K562 (cell line): ENCODE results near the gene STK26. TPM values are rescaled to one million over a fixed set of nuclear protein-coding genes. Genes with fewer than 3 reads are reported as not detected.

ENCODE experiments used
- ATAC-seq: fragments of 200-7000 bp; cut with Tn5 transposase; 3 replicates; pipeline ENCODE4 v1.9.1; 2020; ENCODE audit warnings: moderate library complexity
- BruUV-seq: library from RNA; stranded (reverse); fragments of 400-500 nt; replicated peaks from 2 replicates; lab custom pipeline; 2021; lab: Mats Ljungman, UMichigan
- CTCF ChIA-PET: fragments of 300-600 bp; formaldehyde crosslinking; extraction: SDS; loops from one replicate; lab custom pipeline; 2021; ENCODE audit warnings: low intra/inter-chr PET ratio; lab: Yijun Ruan, JAX
- POLR2A ChIA-PET: fragments of 300-600, 350-650 bp; sonication (Branson Sonifier 250); formaldehyde crosslinking; extraction: SDS; loops from one replicate; lab custom pipeline; 2021; ENCODE audit warnings: antibody characterized with exemption, inconsistent platforms; lab: Yijun Ruan, JAX
- DNase-seq, 4 experiments: peaks; one replicate each; pipeline versions ENCODE4 v3.0.0 to v3.0.0-alpha.2; 2011 to 2018; ENCODE audit warnings: low spot score in 3 of 4, mixed read lengths in 3 of 4; ENCODE audit errors: extremely low read depth in 1 of 4
- FAIRE-seq: peaks from 2 replicates; lab custom pipeline; 2011; peaks lifted over from hg19 to GRCh38; lab: Jason Lieb, UNC
- H2AFZ ChIP-seq: 2 replicates; pipeline ENCODE4 v1.6.0; 2011; ENCODE audit warnings: low read depth, low read length, control low read depth, inconsistent platforms
- H3K27ac ChIP-seq: fragments of 200-600 bp; 3 replicates; pipeline ENCODE4 v1.8.0; 2011; ENCODE audit warnings: low read depth, mild to moderate bottlenecking, control low read depth, inconsistent platforms, low read length, moderate library complexity, mixed read lengths; ENCODE audit errors: extremely low read depth
- H3K27me3 ChIP-seq, 2 experiments: fragments of 300-600 bp in 1 of 2; 2 replicates in 1 of 2; 3 replicates in 1 of 2; pipeline versions ENCODE4 v1.6.0 to v1.8.0; 2011; ENCODE audit warnings: inconsistent platforms in 2 of 2, low read length in 2 of 2, mild to moderate bottlenecking in 1 of 2, mixed read lengths in 1 of 2, moderate library complexity in 1 of 2; ENCODE audit not compliant: control insufficient read depth in 2 of 2, insufficient read depth in 2 of 2
- H3K36me3 ChIP-seq: fragments of 300-600 bp; 3 replicates; pipeline ENCODE4 v1.8.0; 2011; ENCODE audit warnings: mild to moderate bottlenecking, low read length, inconsistent platforms; ENCODE audit not compliant: control insufficient read depth, insufficient read depth
- H3K4me1 ChIP-seq, 2 experiments: fragments of 200-600 bp in 1 of 2; replicated peaks in 1 of 2; 2 replicates in 1 of 2; 3 replicates in 1 of 2; pipeline versions ENCODE4 v1.5.1 to v1.8.0; 2011; ENCODE audit warnings: inconsistent platforms in 2 of 2, low read length in 2 of 2, mild to moderate bottlenecking in 1 of 2, mixed read lengths in 1 of 2, moderate library complexity in 1 of 2; ENCODE audit not compliant: control insufficient read depth in 2 of 2, insufficient read depth in 2 of 2
- H3K4me2 ChIP-seq: 2 replicates; pipeline ENCODE4 v1.6.1; 2011; ENCODE audit warnings: low read length, control low read depth, inconsistent platforms, mixed read lengths; ENCODE audit not compliant: insufficient read depth
- H3K4me3 ChIP-seq: fragments of 200-600 bp; sonication (generic), shearing (Covaris generic); 2 replicates; pipeline ENCODE4 v1.5.1; 2016; ENCODE audit warnings: control low read depth, inconsistent platforms
- H3K79me2 ChIP-seq: fragments of 200-600 bp; 3 replicates; pipeline ENCODE4 v1.8.0; 2011; ENCODE audit warnings: low read length, inconsistent platforms; ENCODE audit not compliant: control insufficient read depth, insufficient read depth
- H3K9ac ChIP-seq, 2 experiments: 2 replicates each; pipeline versions ENCODE4 v1.6.0 to v1.6.1; 2011; ENCODE audit warnings: low read depth in 2 of 2, low read length in 2 of 2, control low read depth in 1 of 2, inconsistent platforms in 1 of 2, mild to moderate bottlenecking in 1 of 2, mixed read lengths in 1 of 2; ENCODE audit not compliant: insufficient read depth in 1 of 2
- H3K9me1 ChIP-seq: one replicate; pipeline ENCODE4 v1.6.0; 2011; ENCODE audit warnings: inconsistent platforms, mild to moderate bottlenecking, low read length, moderate library complexity; ENCODE audit not compliant: control insufficient read depth, insufficient read depth
- H3K9me3 ChIP-seq: replicated peaks from 2 replicates; pipeline ENCODE4 v1.5.1; 2011; ENCODE audit warnings: low read depth, low read length, inconsistent platforms; ENCODE audit not compliant: control insufficient read depth, insufficient read depth
- H4K20me1 ChIP-seq: replicated peaks from 2 replicates; pipeline ENCODE4 v1.6.1; 2011; ENCODE audit warnings: low read length, inconsistent platforms, mixed read lengths; ENCODE audit not compliant: control insufficient read depth, insufficient read depth
- DLX4 ChIP-seq: fragments of 250-450 bp; sonication (Bioruptor Pico); IDR thresholded peaks from 2 replicates; pipeline ENCODE4 v1.6.1; 2021; ENCODE audit warnings: mild to moderate bottlenecking
- IRF9 ChIP-seq: fragments of 450-650 bp; IDR thresholded peaks from 2 replicates; pipeline ENCODE4 v1.6.1; 2016; ENCODE audit warnings: missing biosample characterization, missing genetic modification characterization
- NFXL1 ChIP-seq: fragments of 450-650 bp; formaldehyde crosslinking; IDR thresholded peaks from 2 replicates; pipeline ENCODE4 v1.4.0; 2021; ENCODE audit warnings: mild to moderate bottlenecking
- POU5F1 ChIP-seq: fragments of 150-350 bp; IDR thresholded peaks from 2 replicates; pipeline ENCODE4 v1.6.1; 2014; ENCODE audit warnings: borderline replicate concordance, low read length, low read depth, mild to moderate bottlenecking; ENCODE audit not compliant: partially characterized antibody
- PRDM10 ChIP-seq: fragments of 450-650 bp; IDR thresholded peaks from 2 replicates; pipeline ENCODE4 v1.6.1; 2018; ENCODE audit not compliant: partially characterized antibody
- RAD21 ChIP-seq, 2 experiments: fragments of 250-450 bp in 1 of 2; fragments of 450-650 bp in 1 of 2; sonication (Bioruptor Pico) in 1 of 2; formaldehyde crosslinking in 1 of 2; IDR thresholded peaks in 1 of 2; conservative IDR thresholded peaks in 1 of 2; 2 replicates each; pipeline versions ENCODE4 v1.4.0 to v1.8.0; 2020 to 2022; ENCODE audit warnings: mild to moderate bottlenecking in 2 of 2, moderate library complexity in 1 of 2
- RNF219 ChIP-seq: fragments of 250-450 bp; sonication (Bioruptor Pico); IDR thresholded peaks from 2 replicates; pipeline ENCODE4 v1.5.0; 2022; ENCODE audit warnings: mild to moderate bottlenecking
- TGIF2 ChIP-seq: sonication (generic); formaldehyde crosslinking; IDR thresholded peaks from 2 replicates; pipeline ENCODE4 v1.8.1; 2022; ENCODE audit warnings: mild to moderate bottlenecking, missing genetic modification reagents, moderate library complexity
- VEZF1 ChIP-seq: fragments of 200-800 bp; sonication (Bioruptor generic); IDR thresholded peaks from 2 replicates; pipeline ENCODE4 v1.6.1; 2017; ENCODE audit warnings: missing genetic modification characterization, missing compliant biosample characterization
- in situ Hi-C: fragments of 300-500 bp; cut with MboI; formaldehyde crosslinking; loops from 4 replicates; pipeline ENCODE4 v1.15.0; 2018; ENCODE audit warnings: inconsistent platforms, mixed read lengths
- intact Hi-C: fragments of 100-400 bp; cut with micrococcal nuclease; formaldehyde crosslinking; loops from 2 replicates; pipeline ENCODE4 v1.14.2; 2022
- polyA plus RNA-seq, 8 experiments: library from polyadenylated mRNA; depleted of rRNA in 4 of 8; stranded (reverse) in 5 of 8; unstranded in 3 of 8; fragments of >200 nt; fragmentation: Nextera tagmentation in 2 of 8; fragmentation: Illumina TruSeq in 1 of 8; extraction: Ambion mirVana in 2 of 8; extraction: Trizol in 1 of 8; gene quantifications; 2 replicates each; pipeline versions ENCODE4 v1.2.1 to v1.2.3, GENCODE V29; 2011 to 2014; ENCODE audit warnings: inconsistent platforms in 1 of 8, missing spikeins in 1 of 8
- total RNA-seq, 7 experiments: library from RNA; depleted of rRNA in 6 of 7; stranded (reverse); fragments of >200 nt in 6 of 7; fragmentation: Illumina TruSeq in 2 of 7; extraction: Trizol in 2 of 7; gene quantifications; 2 replicates each; pipeline versions ENCODE4 v1.2.1 to v1.2.3, GENCODE V29; 2011 to 2021; ENCODE audit warnings: low replicate concordance in 1 of 7

Gene STK26
- total and polyA plus RNA-seq, 9 of the 15 experiments (the other 6 are each of a cell fraction or from before 2014, with no cell fraction given), result 28.1 to 72.9 (median 50.1) TPM

GRCh38 chrX:132068405-132068804 is 45.3 kb downstream of the STK26 start (continued):
- TF ChIP-seq DLX4 (CRISPR knock-in tag), result no peak
- no peak for TF ChIP-seq NFXL1 (CRISPR knock-in tag)
- no peak for TF ChIP-seq IRF9 (tag)
- TF ChIP-seq POU5F1, result no peak
- no peak for TF ChIP-seq VEZF1
- TF ChIP-seq, all 486 proteins: peak for 0

GRCh38 chrX:132071254-132071653 is 48.2 kb downstream of the STK26 start:
- FAIRE-seq, result no peak
- no peaks in the 10 kb centered on the region for H3K4me1 ChIP-seq
- no peaks in the 10 kb centered on the region for H4K20me1 ChIP-seq
- no peaks in the 10 kb centered on the region for H3K79me2 ChIP-seq
- in situ Hi-C loops, result loop anchor here (5.0 kb wide), 1 partner anchor 229 kb away; no protein-coding TSS in a partner anchor
- BruUV-seq, result no TSS peak
- H3K4me3 ChIP-seq, result no peak overlapping the region
- CTCF ChIA-PET, result interaction anchor here (1.2 kb wide), 2 partner anchors 217 to 230 kb away, joined by 8 read pairs; no protein-coding TSS in a partner anchor
- H3K36me3 ChIP-seq, result peaks cover 82% of the 10 kb centered on the region
- H3K4me2 ChIP-seq, result no peak overlapping the region
- peak; percentile 64 for ATAC-seq
- POLR2A ChIA-PET, result no interaction called here
- DNase-seq, result peak in 3 of 4 experiments; percentile 7 to 14 (median 10)
- no peaks in the 10 kb centered on the region for H3K9me1 ChIP-seq
- intact Hi-C loops, result loop anchor here (2.0 to 5.0 kb wide), 3 partner anchors 54 to 229 kb away; no protein-coding TSS in a partner anchor
- H3K27ac ChIP-seq, result no peak overlapping the region
- no peak overlapping the region for H2AFZ ChIP-seq
- H3K27me3 ChIP-seq, result no peaks in the 10 kb centered on the region
- H3K9me3 ChIP-seq, result no peaks in the 10 kb centered on the region
- no peak overlapping the region for H3K9ac ChIP-seq
- TF ChIP-seq TGIF2, result no peak
- TF ChIP-seq PRDM10, result no peak
- TF ChIP-seq NFXL1 (CRISPR knock-in tag), result no peak
- TF ChIP-seq RAD21 (CRISPR knock-in tag; conservative IDR thresholded peaks at IDR 0.05 in 1 of 2, IDR thresholded peaks at IDR 0.05 in 1 of 2), result peak; percentile 35 to 61
- no peak for TF ChIP-seq RNF219
